ENCODE data around the gene BCL11B.

Gene BCL11B

DNA sequence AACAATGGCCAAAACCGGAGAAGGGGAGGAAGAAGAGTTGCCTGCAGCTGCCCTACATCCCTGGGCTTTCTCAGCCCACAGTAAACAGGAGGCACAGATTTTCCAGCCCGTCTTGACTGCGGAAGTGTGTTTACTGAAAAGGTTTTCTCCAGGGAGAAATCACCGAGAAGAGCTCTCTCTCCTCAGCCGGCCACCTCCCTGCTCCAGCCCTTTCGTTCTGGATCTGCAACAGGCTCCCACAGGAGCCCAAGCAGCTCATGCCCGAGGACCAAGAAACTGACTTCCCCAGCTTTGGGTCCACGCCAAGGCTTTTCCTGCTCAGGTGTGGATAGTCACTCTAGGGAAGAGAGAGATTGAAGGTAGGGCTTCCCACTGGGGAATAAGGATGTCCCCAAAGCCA, 61.7 kb downstream of the BCL11B start:
- TF ChIP-seq, protein P1, sequence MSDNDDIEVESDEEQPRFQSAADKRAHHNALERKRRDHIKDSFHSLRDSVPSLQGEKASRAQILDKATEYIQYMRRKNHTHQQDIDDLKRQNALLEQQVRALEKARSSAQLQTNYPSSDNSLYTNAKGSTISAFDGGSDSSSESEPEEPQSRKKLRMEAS (IDR thresholded peaks at IDR 0.05), result no peak
- no peak for TF ChIP-seq FOXM1 (IDR thresholded peaks at IDR 0.05; ENCODE audit: borderline replicate concordance, low read depth)
- TF ChIP-seq RAD21 (IDR thresholded peaks at IDR 0.05; ENCODE audit: low read depth), result no peak
- TF ChIP-seq NFIC (IDR thresholded peaks at IDR 0.05), result no peak
- TF ChIP-seq EGR1 (IDR thresholded peaks at IDR 0.05), result no peak
- no peak for TF ChIP-seq ZBTB7A (IDR thresholded peaks at IDR 0.05; ENCODE audit: low read depth)
- TF ChIP-seq TAF1 (IDR thresholded peaks at IDR 0.05; ENCODE audit: low read depth), result no peak
- TF ChIP-seq CEBPB (IDR thresholded peaks at IDR 0.05), result no peak
- TF ChIP-seq CREB1 (IDR thresholded peaks at IDR 0.05; ENCODE audit: low read depth), result no peak

GRCh38 chr14:99209409-99209808, 62.6 kb downstream of the BCL11B start:
- no peak for TF ChIP-seq TCF12 (IDR thresholded peaks at IDR 0.05; ENCODE audit: low read depth)
- TF ChIP-seq CREB1 (IDR thresholded peaks at IDR 0.05; ENCODE audit: low read depth), result no peak
- TF ChIP-seq TAF1 (IDR thresholded peaks at IDR 0.05; ENCODE audit: low read depth), result no peak
- no peak for TF ChIP-seq EP300 (IDR thresholded peaks at IDR 0.05; ENCODE audit: borderline replicate concordance)
- TF ChIP-seq YY1 (IDR thresholded peaks at IDR 0.05; ENCODE audit: low read depth), result no peak
- TF ChIP-seq, protein P2, sequence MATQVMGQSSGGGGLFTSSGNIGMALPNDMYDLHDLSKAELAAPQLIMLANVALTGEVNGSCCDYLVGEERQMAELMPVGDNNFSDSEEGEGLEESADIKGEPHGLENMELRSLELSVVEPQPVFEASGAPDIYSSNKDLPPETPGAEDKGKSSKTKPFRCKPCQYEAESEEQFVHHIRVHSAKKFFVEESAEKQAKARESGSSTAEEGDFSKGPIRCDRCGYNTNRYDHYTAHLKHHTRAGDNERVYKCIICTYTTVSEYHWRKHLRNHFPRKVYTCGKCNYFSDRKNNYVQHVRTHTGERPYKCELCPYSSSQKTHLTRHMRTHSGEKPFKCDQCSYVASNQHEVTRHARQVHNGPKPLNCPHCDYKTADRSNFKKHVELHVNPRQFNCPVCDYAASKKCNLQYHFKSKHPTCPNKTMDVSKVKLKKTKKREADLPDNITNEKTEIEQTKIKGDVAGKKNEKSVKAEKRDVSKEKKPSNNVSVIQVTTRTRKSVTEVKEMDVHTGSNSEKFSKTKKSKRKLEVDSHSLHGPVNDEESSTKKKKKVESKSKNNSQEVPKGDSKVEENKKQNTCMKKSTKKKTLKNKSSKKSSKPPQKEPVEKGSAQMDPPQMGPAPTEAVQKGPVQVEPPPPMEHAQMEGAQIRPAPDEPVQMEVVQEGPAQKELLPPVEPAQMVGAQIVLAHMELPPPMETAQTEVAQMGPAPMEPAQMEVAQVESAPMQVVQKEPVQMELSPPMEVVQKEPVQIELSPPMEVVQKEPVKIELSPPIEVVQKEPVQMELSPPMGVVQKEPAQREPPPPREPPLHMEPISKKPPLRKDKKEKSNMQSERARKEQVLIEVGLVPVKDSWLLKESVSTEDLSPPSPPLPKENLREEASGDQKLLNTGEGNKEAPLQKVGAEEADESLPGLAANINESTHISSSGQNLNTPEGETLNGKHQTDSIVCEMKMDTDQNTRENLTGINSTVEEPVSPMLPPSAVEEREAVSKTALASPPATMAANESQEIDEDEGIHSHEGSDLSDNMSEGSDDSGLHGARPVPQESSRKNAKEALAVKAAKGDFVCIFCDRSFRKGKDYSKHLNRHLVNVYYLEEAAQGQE (IDR thresholded peaks at IDR 0.05; ENCODE audit: low read depth), result no peak
- TF ChIP-seq RAD21 (IDR thresholded peaks at IDR 0.05; ENCODE audit: low read depth), result no peak

- TF ChIP-seq TCF12 (IDR thresholded peaks at IDR 0.05; ENCODE audit: low read depth), result no peak
- TF ChIP-seq NFIC (IDR thresholded peaks at IDR 0.05), result no peak
- TF ChIP-seq, protein P3, sequence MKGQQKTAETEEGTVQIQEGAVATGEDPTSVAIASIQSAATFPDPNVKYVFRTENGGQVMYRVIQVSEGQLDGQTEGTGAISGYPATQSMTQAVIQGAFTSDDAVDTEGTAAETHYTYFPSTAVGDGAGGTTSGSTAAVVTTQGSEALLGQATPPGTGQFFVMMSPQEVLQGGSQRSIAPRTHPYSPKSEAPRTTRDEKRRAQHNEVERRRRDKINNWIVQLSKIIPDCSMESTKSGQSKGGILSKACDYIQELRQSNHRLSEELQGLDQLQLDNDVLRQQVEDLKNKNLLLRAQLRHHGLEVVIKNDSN (IDR thresholded peaks at IDR 0.05), result no peak
- TF ChIP-seq CEBPB (IDR thresholded peaks at IDR 0.05), result no peak
- no peak for TF ChIP-seq FOXM1 (IDR thresholded peaks at IDR 0.05; ENCODE audit: borderline replicate concordance, low read depth)
- no peak for TF ChIP-seq RAD21 (IDR thresholded peaks at IDR 0.05; ENCODE audit: low read depth)
- no peak for TF ChIP-seq TAF1 (IDR thresholded peaks at IDR 0.05; ENCODE audit: low read depth)
- TF ChIP-seq YY1 (IDR thresholded peaks at IDR 0.05; ENCODE audit: low read depth), result no peak
- TF ChIP-seq, protein P1 (IDR thresholded peaks at IDR 0.05), result no peak
- TF ChIP-seq EGR1 (IDR thresholded peaks at IDR 0.05), result no peak
- TF ChIP-seq EP300 (IDR thresholded peaks at IDR 0.05; ENCODE audit: borderline replicate concordance), result no peak
- TF ChIP-seq, protein P2 (IDR thresholded peaks at IDR 0.05; ENCODE audit: low read depth), result no peak
- no peak for TF ChIP-seq TEAD4 (IDR thresholded peaks at IDR 0.05)
- no peak for TF ChIP-seq ZBTB7A (IDR thresholded peaks at IDR 0.05; ENCODE audit: low read depth)
Measured at GRCh38 chr14:99208318-99208717, 63.7 kb downstream of the BCL11B start.

DNA sequence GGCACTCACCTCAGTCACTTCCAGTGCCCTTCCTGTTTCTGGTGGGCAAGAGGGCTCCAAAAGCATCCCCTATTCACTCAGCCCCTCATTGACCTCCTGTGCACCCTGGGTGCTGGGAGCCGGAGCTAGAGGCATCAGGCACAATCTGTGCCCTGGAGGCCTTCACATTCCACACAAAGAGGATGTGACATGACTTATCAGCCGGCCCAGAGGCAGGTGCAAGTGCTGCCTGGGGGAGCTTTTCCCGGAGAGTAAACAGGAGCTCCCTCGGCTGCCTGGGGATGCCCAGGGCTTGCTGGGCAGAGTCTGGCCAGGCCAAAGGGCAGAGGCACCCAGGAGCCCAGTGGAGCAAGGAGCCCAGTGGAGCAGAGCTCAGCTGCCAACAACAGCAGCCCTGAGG, 64.5 kb downstream of the BCL11B start:
- no peak for TF ChIP-seq TEAD4 (IDR thresholded peaks at IDR 0.05)
- no peak for TF ChIP-seq YY1 (IDR thresholded peaks at IDR 0.05; ENCODE audit: low read depth)
- TF ChIP-seq EGR1 (IDR thresholded peaks at IDR 0.05), result no peak

- no peak for TF ChIP-seq RAD21 (IDR thresholded peaks at IDR 0.05; ENCODE audit: low read depth)
- TF ChIP-seq, protein P2 (IDR thresholded peaks at IDR 0.05; ENCODE audit: low read depth), result no peak
- no peak for TF ChIP-seq CREB1 (IDR thresholded peaks at IDR 0.05; ENCODE audit: low read depth)
- no peak for TF ChIP-seq CEBPB (IDR thresholded peaks at IDR 0.05)
- TF ChIP-seq YY1 (IDR thresholded peaks at IDR 0.05; ENCODE audit: low read depth), result no peak
- no peak for TF ChIP-seq EP300 (IDR thresholded peaks at IDR 0.05; ENCODE audit: borderline replicate concordance)
- TF ChIP-seq, protein P3 (IDR thresholded peaks at IDR 0.05), result no peak
- no peak for TF ChIP-seq FOXM1 (IDR thresholded peaks at IDR 0.05; ENCODE audit: borderline replicate concordance, low read depth)
- no peak for TF ChIP-seq TAF1 (IDR thresholded peaks at IDR 0.05; ENCODE audit: low read depth)
- no peak for TF ChIP-seq NFIC (IDR thresholded peaks at IDR 0.05)
- TF ChIP-seq EGR1 (IDR thresholded peaks at IDR 0.05), result no peak
- no peak for TF ChIP-seq TCF12 (IDR thresholded peaks at IDR 0.05; ENCODE audit: low read depth)
- no peak for TF ChIP-seq ZBTB7A (IDR thresholded peaks at IDR 0.05; ENCODE audit: low read depth)
- no peak for TF ChIP-seq TEAD4 (IDR thresholded peaks at IDR 0.05)
- TF ChIP-seq, protein P1 (IDR thresholded peaks at IDR 0.05), result no peak
Measured at GRCh38 chr14:99206090-99206489, 65.9 kb downstream of the BCL11B start.

Measured in Ishikawa (cell line).